Thyroid gland (tissue), 4 donors: ENCODE data around the gene EFCAB5. TPM values are rescaled to one million over a fixed set of nuclear protein-coding genes. Genes with fewer than 3 reads are reported as not detected.

Experiments used
- DNase-seq, 2 donors: peaks; one replicate each; pipeline ENCODE4 v3.0.0-alpha.2; 2019
- H3K27ac ChIP-seq, 3 donors: fragments of 200-600 bp; sonication (generic); 1 replicate in 2 of 3; 2 replicates in 1 of 3; pipeline ENCODE4 v1.5.1; 2016 to 2019; ENCODE audit warnings: mild to moderate bottlenecking in 1 of 3, moderate library complexity in 1 of 3
- H3K27me3 ChIP-seq: fragments of 200-600 bp; sonication (generic); one replicate; pipeline ENCODE4 v1.5.1; 2019
- H3K36me3 ChIP-seq, 2 donors: fragments of 200-600 bp; sonication (generic); one replicate each; pipeline ENCODE4 v1.5.1; 2016 to 2019
- H3K4me1 ChIP-seq, 2 donors: fragments of 200-600 bp; sonication (generic); one replicate each; pipeline ENCODE4 v1.5.1; 2017 to 2019
- H3K4me3 ChIP-seq, 3 donors: fragments of 200-600 bp; sonication (generic); replicated peaks in 1 of 3; 1 replicate in 2 of 3; 2 replicates in 1 of 3; pipeline ENCODE4 v1.5.1; 2016; ENCODE audit warnings: mild to moderate bottlenecking in 1 of 3
- H3K9me3 ChIP-seq: fragments of 200-600 bp; sonication (generic); one replicate; pipeline ENCODE4 v1.5.1; 2017
- CTCF ChIP-seq, 6 experiments: fragments of 200-600 bp in 3 of 6; fragments of 450-650 bp in 3 of 6; sonication (generic) in 3 of 6; IDR thresholded peaks; one replicate each; pipeline ENCODE4 v1.5.1; 2016 to 2019; ENCODE audit warnings: antibody characterized with exemption in 6 of 6, mild to moderate bottlenecking in 2 of 6, inconsistent platforms in 1 of 6, moderate library complexity in 1 of 6
- POLR2A ChIP-seq, 2 donors: fragments of 450-650 bp; IDR thresholded peaks; one replicate each; pipeline ENCODE4 v1.6.1; 2017; ENCODE audit warnings: antibody characterized with exemption in 2 of 2, mild to moderate bottlenecking in 2 of 2, moderate library complexity in 1 of 2
- WGBS, 2 donors: methylation state at CpG; one replicate each; pipeline ENCODE4 v1.1.5; 2017; 5-methylcytosine and 5-hydroxymethylcytosine counted together
- intact Hi-C: fragments of 100-400 bp; cut with DNase I; formaldehyde crosslinking; loops from one replicate; pipeline ENCODE4 v1.15.1; 2023
- total RNA-seq, 4 donors: library from RNA; depleted of rRNA; stranded (reverse); fragments of >200 nt; gene quantifications; one replicate each; pipeline ENCODE4 v1.2.3, GENCODE V29; 2016

EFCAB5 gene
- total RNA-seq, 4 donors from 2014 or later: 0.56 to 0.98 TPM; not detected in 2

- H3K27me3 ChIP-seq: no peaks in the 10 kb centered on the region
- intact Hi-C loops: no loop called here
- WGBS, 2 donors: 95 to 100% methylated on average over 3 of the region's 3 CpGs
- H3K9me3 ChIP-seq: no peaks in the 10 kb centered on the region
- no peak overlapping the region for H3K27ac ChIP-seq
- no peaks in the 10 kb centered on the region for H3K4me1 ChIP-seq
- no peak overlapping the region for H3K4me3 ChIP-seq
- no peak for TF ChIP-seq POLR2A (IDR thresholded peaks at IDR 0.05)
- H3K36me3 ChIP-seq: no peaks in the 10 kb centered on the region
- no peak for DNase-seq
Measured at GRCh38 chr17:29905879-29906167, 35.6 kb upstream of the EFCAB5 start.

GRCh38 chr17:29906969-29907368 lies 34.5 kb upstream of the EFCAB5 start:
- no peak for TF ChIP-seq POLR2A (IDR thresholded peaks at IDR 0.05)
- TF ChIP-seq CTCF (IDR thresholded peaks at IDR 0.05): no peak

GRCh38 chr17:29909236-29910003 lies 32.0 kb upstream of the EFCAB5 start:
- intact Hi-C loops: no loop called here
- H3K4me1 ChIP-seq: no peaks in the 10 kb centered on the region
- no peak for TF ChIP-seq POLR2A (IDR thresholded peaks at IDR 0.05)
- TF ChIP-seq CTCF (IDR thresholded peaks at IDR 0.05): no peak
- H3K36me3 ChIP-seq: no peaks in the 10 kb centered on the region
- H3K27ac ChIP-seq: no peak overlapping the region
- no peaks in the 10 kb centered on the region for H3K27me3 ChIP-seq
- DNase-seq: no peak
- H3K4me3 ChIP-seq: no peak overlapping the region
- no peaks in the 10 kb centered on the region for H3K9me3 ChIP-seq
- WGBS, 2 donors: 87 to 88% methylated on average over 6 of the region's 6 CpGs

More at GRCh38 chr17:29906969-29907368, 34.5 kb upstream of the EFCAB5 start:
- H3K4me1 ChIP-seq: no peaks in the 10 kb centered on the region
- no peak for DNase-seq
- H3K27ac ChIP-seq: no peak overlapping the region
- H3K9me3 ChIP-seq: no peaks in the 10 kb centered on the region
- H3K4me3 ChIP-seq: no peak overlapping the region
- no peaks in the 10 kb centered on the region for H3K36me3 ChIP-seq
- intact Hi-C loops: no loop called here
- WGBS, 2 donors: 98 to 99% methylated on average over 2 of the region's 2 CpGs
- H3K27me3 ChIP-seq: no peaks in the 10 kb centered on the region

GRCh38 chr17:29911641-29912177 lies 29.7 kb upstream of the EFCAB5 start:
- TF ChIP-seq POLR2A (IDR thresholded peaks at IDR 0.05): no peak
- no peak for TF ChIP-seq CTCF (IDR thresholded peaks at IDR 0.05)
- no peaks in the 10 kb centered on the region for H3K4me1 ChIP-seq
- H3K36me3 ChIP-seq: no peaks in the 10 kb centered on the region
- H3K27ac ChIP-seq: no peak overlapping the region
- no peaks in the 10 kb centered on the region for H3K9me3 ChIP-seq
- H3K4me3 ChIP-seq: no peak overlapping the region
- no peaks in the 10 kb centered on the region for H3K27me3 ChIP-seq
- intact Hi-C loops: no loop called here
- DNase-seq: no peak

- no peaks in the 10 kb centered on the region for H3K9me3 ChIP-seq
- H3K36me3 ChIP-seq: no peaks in the 10 kb centered on the region
- no peak overlapping the region for H3K4me3 ChIP-seq
- no peak overlapping the region for H3K27ac ChIP-seq
- WGBS, 2 donors: 91 to 93% methylated on average over 2 of the region's 2 CpGs
- TF ChIP-seq POLR2A (IDR thresholded peaks at IDR 0.05) (no peak), CTCF (IDR thresholded peaks at IDR 0.05) (no peak)
- intact Hi-C loops: no loop called here
- no peaks in the 10 kb centered on the region for H3K27me3 ChIP-seq
- no peak for DNase-seq
- peaks cover 7 to 9% of the 10 kb centered on the region in 2 donors for H3K4me1 ChIP-seq
Measured at GRCh38 chr17:29914819-29915537, 26.5 kb upstream of the EFCAB5 start.
